PFSK-1 (cell line): Measurements from ENCODE around the gene FBXW4.

Experiments used
- POLR2AphosphoS5 ChIP-seq: IDR thresholded peaks from 2 replicates; pipeline ENCODE4 v1.6.1; 2012; ENCODE audit warnings: low read depth, mild to moderate bottlenecking, control low read depth, low read length, moderate library complexity
- TF ChIP-seq, protein P1 (sequence below), 2 experiments: IDR thresholded peaks; 2 replicates each; pipeline versions ENCODE4 v1.6.1 to v1.8.0; 2011 to 2012; ENCODE audit warnings: low read depth in 2 of 2, low read length in 2 of 2, control low read depth in 1 of 2, inconsistent platforms in 1 of 2, mild to moderate bottlenecking in 1 of 2, moderate library complexity in 1 of 2; ENCODE audit not compliant: insufficient read depth in 1 of 2

- TF ChIP-seq POLR2AphosphoS5, result no peak
- TF ChIP-seq, protein P1, sequence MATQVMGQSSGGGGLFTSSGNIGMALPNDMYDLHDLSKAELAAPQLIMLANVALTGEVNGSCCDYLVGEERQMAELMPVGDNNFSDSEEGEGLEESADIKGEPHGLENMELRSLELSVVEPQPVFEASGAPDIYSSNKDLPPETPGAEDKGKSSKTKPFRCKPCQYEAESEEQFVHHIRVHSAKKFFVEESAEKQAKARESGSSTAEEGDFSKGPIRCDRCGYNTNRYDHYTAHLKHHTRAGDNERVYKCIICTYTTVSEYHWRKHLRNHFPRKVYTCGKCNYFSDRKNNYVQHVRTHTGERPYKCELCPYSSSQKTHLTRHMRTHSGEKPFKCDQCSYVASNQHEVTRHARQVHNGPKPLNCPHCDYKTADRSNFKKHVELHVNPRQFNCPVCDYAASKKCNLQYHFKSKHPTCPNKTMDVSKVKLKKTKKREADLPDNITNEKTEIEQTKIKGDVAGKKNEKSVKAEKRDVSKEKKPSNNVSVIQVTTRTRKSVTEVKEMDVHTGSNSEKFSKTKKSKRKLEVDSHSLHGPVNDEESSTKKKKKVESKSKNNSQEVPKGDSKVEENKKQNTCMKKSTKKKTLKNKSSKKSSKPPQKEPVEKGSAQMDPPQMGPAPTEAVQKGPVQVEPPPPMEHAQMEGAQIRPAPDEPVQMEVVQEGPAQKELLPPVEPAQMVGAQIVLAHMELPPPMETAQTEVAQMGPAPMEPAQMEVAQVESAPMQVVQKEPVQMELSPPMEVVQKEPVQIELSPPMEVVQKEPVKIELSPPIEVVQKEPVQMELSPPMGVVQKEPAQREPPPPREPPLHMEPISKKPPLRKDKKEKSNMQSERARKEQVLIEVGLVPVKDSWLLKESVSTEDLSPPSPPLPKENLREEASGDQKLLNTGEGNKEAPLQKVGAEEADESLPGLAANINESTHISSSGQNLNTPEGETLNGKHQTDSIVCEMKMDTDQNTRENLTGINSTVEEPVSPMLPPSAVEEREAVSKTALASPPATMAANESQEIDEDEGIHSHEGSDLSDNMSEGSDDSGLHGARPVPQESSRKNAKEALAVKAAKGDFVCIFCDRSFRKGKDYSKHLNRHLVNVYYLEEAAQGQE (IDR thresholded peaks at IDR 0.05; ENCODE audit: insufficient read depth in 1 of 2, low read depth in 2 of 2, low read length in 2 of 2), result no peak
Measured at GRCh38 chr10:101693651-101693977, 1.4 kb downstream of the FBXW4 start.
